GM21423 (cell line): ENCODE measurements around the gene MSLN.
"Not testable (repeated sequence)": the region's sequence is repeated elsewhere in the genome, so short reads cannot be mapped to it uniquely, and the experiment has no call there.

ENCODE experiments used
- ATAC-seq: cut with Tn5 transposase; IDR thresholded peaks from one replicate; pipeline ENCODE4 v1.9.1; 2021; ENCODE audit warnings: mild to moderate bottlenecking, moderate library complexity; ENCODE audit not compliant: unreplicated experiment

The MSLN gene

GRCh38 chr16:734208-734980 is 26.1 kb upstream of the MSLN start:
- ATAC-seq: no peak

- ATAC-seq: no peak
Measured at GRCh38 chr16:734981-735881, 25.3 kb upstream of the MSLN start.

GRCh38 chr16:735982-736453 is 24.5 kb upstream of the MSLN start:
- ATAC-seq: no peak

- ATAC-seq: no peak
Measured at GRCh38 chr16:736936-737481, 23.5 kb upstream of the MSLN start.

- no peak for ATAC-seq
Measured at GRCh38 chr16:739560-740458, 20.7 kb upstream of the MSLN start.

GRCh38 chr16:740459-740763 is 20.1 kb upstream of the MSLN start:
- peak; percentile 10 for ATAC-seq

GRCh38 chr16:740764-741505 is 19.6 kb upstream of the MSLN start, which contains the start of gene CIAO3:
Gene CIAO3, minus strand, starts transcription at chr16:740997. Its CDS starts 12 bp downstream, at chr16:740985.
- ATAC-seq: peak; percentile 80

GRCh38 chr16:741986-742629 is 18.4 kb upstream of the MSLN start:
- ATAC-seq: no peak

GRCh38 chr16:742894-743293 is 17.6 kb upstream of the MSLN start:
- ATAC-seq: not testable (repeated sequence)

- no peak for ATAC-seq
Measured at GRCh38 chr16:743794-744500, 16.6 kb upstream of the MSLN start.

GRCh38 chr16:745739-746138 is 14.8 kb upstream of the MSLN start:
- no peak for ATAC-seq

- ATAC-seq: no peak
Measured at GRCh38 chr16:746637-747036, 13.9 kb upstream of the MSLN start.

GRCh38 chr16:747978-748746 is 12.4 kb upstream of the MSLN start:
- no peak for ATAC-seq

- ATAC-seq: no peak
Measured at GRCh38 chr16:749010-749409, 11.5 kb upstream of the MSLN start.

- no peak for ATAC-seq
Measured at GRCh38 chr16:750485-750884, 10.0 kb upstream of the MSLN start.

GRCh38 chr16:751152-752006 is 9.2 kb upstream of the MSLN start:
- no peak for ATAC-seq

GRCh38 chr16:752007-752312 is 8.6 kb upstream of the MSLN start:
- ATAC-seq: no peak
